Ishikawa (cell line): ENCODE data around the gene CLDND2.

Experiments
- CEBPB ChIP-seq: IDR thresholded peaks from 2 replicates; pipeline ENCODE4 v1.6.1; 2012
- CREB1 ChIP-seq: IDR thresholded peaks from 2 replicates; pipeline ENCODE4 v1.6.1; 2012; ENCODE audit warnings: low read depth
- EGR1 ChIP-seq: IDR thresholded peaks from 2 replicates; pipeline ENCODE4 v1.6.1; 2012
- EP300 ChIP-seq: IDR thresholded peaks from 2 replicates; pipeline ENCODE4 v1.6.1; 2012; ENCODE audit warnings: borderline replicate concordance
- FOXM1 ChIP-seq: IDR thresholded peaks from 2 replicates; pipeline ENCODE4 v1.6.1; 2012; ENCODE audit warnings: low read depth, borderline replicate concordance
- TAF1 ChIP-seq: IDR thresholded peaks from 2 replicates; pipeline ENCODE4 v1.6.1; 2012; ENCODE audit warnings: low read depth, mild to moderate bottlenecking
- TEAD4 ChIP-seq: IDR thresholded peaks from 2 replicates; pipeline ENCODE4 v1.6.1; 2012
- YY1 ChIP-seq: IDR thresholded peaks from 2 replicates; pipeline ENCODE4 v1.6.1; 2012; ENCODE audit warnings: low read depth
- ZBTB7A ChIP-seq: IDR thresholded peaks from 2 replicates; pipeline ENCODE4 v1.6.1; 2012; ENCODE audit warnings: low read depth
- TF ChIP-seq, protein P1 (sequence below): IDR thresholded peaks from 2 replicates; pipeline ENCODE4 v1.6.1; 2012

DNA sequence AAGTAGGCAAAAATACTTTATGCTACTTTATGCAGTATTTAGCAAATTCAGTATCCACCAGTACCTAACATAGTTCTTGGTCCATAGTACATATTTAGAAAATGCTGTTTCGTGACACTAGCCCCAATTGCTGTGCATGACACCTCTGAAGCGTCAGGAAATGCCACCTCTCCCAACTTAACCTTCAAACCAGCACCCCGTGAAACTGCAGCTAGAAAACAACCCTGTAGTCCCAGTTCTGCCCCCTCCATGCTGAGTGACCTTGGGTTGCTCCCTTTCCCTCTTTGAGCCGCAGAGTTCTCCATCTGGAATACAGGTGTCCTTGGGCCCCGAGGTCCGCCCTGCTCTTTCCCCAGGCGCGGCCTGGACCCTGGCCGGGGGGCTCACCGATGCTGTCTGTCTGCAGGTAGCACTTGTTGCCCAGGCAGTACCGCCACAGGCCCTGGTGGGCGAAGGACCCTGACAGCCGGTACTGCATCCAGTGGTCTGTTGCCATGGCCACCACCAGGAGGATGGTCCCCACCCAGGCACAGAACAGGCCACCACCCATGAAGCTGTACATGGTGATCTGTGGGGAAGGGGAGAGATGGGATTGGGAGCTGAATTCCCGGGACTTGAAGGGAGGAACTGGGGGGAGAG lies 18.2 kb upstream of the CLDND2 start:
- TF ChIP-seq EP300, result no peak
- no peak for TF ChIP-seq FOXM1
- TF ChIP-seq TEAD4, result no peak
- TF ChIP-seq YY1, result no peak
- TF ChIP-seq ZBTB7A, result no peak
- TF ChIP-seq, protein P1, sequence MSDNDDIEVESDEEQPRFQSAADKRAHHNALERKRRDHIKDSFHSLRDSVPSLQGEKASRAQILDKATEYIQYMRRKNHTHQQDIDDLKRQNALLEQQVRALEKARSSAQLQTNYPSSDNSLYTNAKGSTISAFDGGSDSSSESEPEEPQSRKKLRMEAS, result no peak
- TF ChIP-seq CEBPB, result no peak
- TF ChIP-seq TAF1, result no peak
- TF ChIP-seq CREB1, result no peak
- TF ChIP-seq EGR1, result no peak
